Measurements from ENCODE around the gene EZR.
A peak's percentile ranks its signal among the peaks of the same experiment; 100 is the strongest.

EZR gene

GRCh38 chr6:158860279-158860865, 41.2 kb upstream of the EZR start:
- DNase-seq (ENCODE audit: low read depth) = no peak
- TF ChIP-seq CTCF (conservative IDR thresholded peaks at IDR 0.05; ENCODE audit: low read depth, low read length) = no peak
- no peak overlapping the region for H3K4me3 ChIP-seq (ENCODE audit: low read depth, low read length)

GRCh38 chr6:158856261-158856660, 37.1 kb upstream of the EZR start:
- no peak overlapping the region for H3K4me3 ChIP-seq (ENCODE audit: low read depth, low read length)
- no peak for DNase-seq (ENCODE audit: low read depth)
- no peak for TF ChIP-seq CTCF (conservative IDR thresholded peaks at IDR 0.05; ENCODE audit: low read depth, low read length)

- H3K4me3 ChIP-seq (ENCODE audit: low read depth, low read length) = no peak overlapping the region
- DNase-seq (ENCODE audit: low read depth) = peak; percentile 64
- TF ChIP-seq CTCF (conservative IDR thresholded peaks at IDR 0.05; ENCODE audit: low read depth, low read length) = no peak
Measured at GRCh38 chr6:158854214-158855101, 35.3 kb upstream of the EZR start.

GRCh38 chr6:158853880-158854213, 34.7 kb upstream of the EZR start:
- DNase-seq (ENCODE audit: low read depth) = no peak
- no peak for TF ChIP-seq CTCF (conservative IDR thresholded peaks at IDR 0.05; ENCODE audit: low read depth, low read length)
- H3K4me3 ChIP-seq (ENCODE audit: low read depth, low read length) = no peak overlapping the region

- peak; percentile 88 for DNase-seq (ENCODE audit: low read depth)
- H3K4me3 ChIP-seq (ENCODE audit: low read depth, low read length) = no peak overlapping the region
Measured at GRCh38 chr6:158853072-158853879, 34.1 kb upstream of the EZR start.

More at GRCh38 chr6:158853072-158853879, 34.1 kb upstream of the EZR start:
- TF ChIP-seq CTCF (conservative IDR thresholded peaks at IDR 0.05; ENCODE audit: low read depth, low read length) = no peak

Measured in choroid plexus epithelial cell (primary cell).